NCI-H1048 (cell line): ENCODE results near the gene LARP4B.

Experiments
- DNase-seq: peaks from one replicate; lab custom pipeline; 2025; lab: John Stamatoyannopoulos, UW

Gene LARP4B

GRCh38 chr10:924524-924859 is 7.0 kb downstream of the LARP4B start:
- no peak for DNase-seq

GRCh38 chr10:923844-924523 is 7.5 kb downstream of the LARP4B start:
- DNase-seq = no peak

- no peak for DNase-seq
Observed at GRCh38 chr10:921471-922414, 9.8 kb downstream of the LARP4B start.

GRCh38 chr10:920450-920849 is 11.1 kb downstream of the LARP4B start:
- DNase-seq = no peak

GRCh38 chr10:919481-919880 is 12.0 kb downstream of the LARP4B start:
- no peak for DNase-seq

- no peak for DNase-seq
Observed at GRCh38 chr10:917999-918398, 13.5 kb downstream of the LARP4B start.

- no peak for DNase-seq
Observed at GRCh38 chr10:917416-917720, 14.1 kb downstream of the LARP4B start.

GRCh38 chr10:916716-917415 is 14.6 kb downstream of the LARP4B start:
- DNase-seq = no peak

GRCh38 chr10:909831-910230 is 21.7 kb downstream of the LARP4B start:
- DNase-seq = no peak

- no peak for DNase-seq
Observed at GRCh38 chr10:905972-906371, 25.5 kb downstream of the LARP4B start.

GRCh38 chr10:905503-905902 is 26.0 kb downstream of the LARP4B start:
- DNase-seq = no peak

GRCh38 chr10:904403-904802 is 27.1 kb downstream of the LARP4B start:
- no peak for DNase-seq

- DNase-seq = no peak
Observed at GRCh38 chr10:898141-898540, 33.4 kb downstream of the LARP4B start.

- no peak for DNase-seq
Observed at GRCh38 chr10:896982-897381, 34.5 kb downstream of the LARP4B start.

GRCh38 chr10:895324-895723 is 36.2 kb downstream of the LARP4B start:
- no peak for DNase-seq

- DNase-seq = no peak
Observed at GRCh38 chr10:878895-879294, 52.6 kb downstream of the LARP4B start.

- DNase-seq = no peak
Observed at GRCh38 chr10:878333-878759, 53.2 kb downstream of the LARP4B start.

- DNase-seq = no peak
Observed at GRCh38 chr10:876438-876837, 55.1 kb downstream of the LARP4B start.

GRCh38 chr10:873020-873419 is 58.5 kb downstream of the LARP4B start:
- no peak for DNase-seq

GRCh38 chr10:871951-872403 is 59.5 kb downstream of the LARP4B start:
- DNase-seq = no peak

- DNase-seq = no peak
Observed at GRCh38 chr10:870564-871166, 60.8 kb downstream of the LARP4B start.

GRCh38 chr10:869171-869570 is 62.3 kb downstream of the LARP4B start:
- no peak for DNase-seq
